CD4-positive, alpha-beta T cell treated with Interleukin-6 at 100 ng/mL for 8 hours (primary cell): ENCODE results near the gene TP53BP1.
"Not testable (repeated sequence)": the region's sequence is repeated elsewhere in the genome, so short reads cannot be mapped to it uniquely, and the experiment has no call there.

Experiments used
- DNase-seq: peaks from one replicate; pipeline ENCODE4 v3.0.0-alpha.2; 2020; ENCODE audit warnings: mixed read lengths, low spot score

TP53BP1 gene

DNA sequence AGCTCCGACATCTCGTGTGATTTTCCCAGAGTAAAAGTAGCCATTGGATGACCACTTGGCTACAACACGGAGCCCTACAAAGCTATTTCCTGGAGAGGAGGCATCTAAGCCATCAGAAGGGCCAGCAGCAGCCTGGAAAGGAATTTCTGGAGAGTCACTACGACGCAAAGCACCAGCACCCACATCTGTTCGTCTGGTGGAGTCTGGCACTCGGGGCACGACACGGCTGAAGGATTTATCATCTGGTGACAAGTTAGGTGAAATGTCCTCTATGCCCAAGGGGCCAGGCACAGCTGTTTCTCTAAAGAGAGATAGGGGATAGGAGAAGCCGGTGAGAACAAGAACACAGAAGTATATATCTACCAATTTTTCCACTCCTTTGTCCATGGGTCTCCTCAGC lies 72.5 kb downstream of the TP53BP1 start:
- no peak for DNase-seq

DNA sequence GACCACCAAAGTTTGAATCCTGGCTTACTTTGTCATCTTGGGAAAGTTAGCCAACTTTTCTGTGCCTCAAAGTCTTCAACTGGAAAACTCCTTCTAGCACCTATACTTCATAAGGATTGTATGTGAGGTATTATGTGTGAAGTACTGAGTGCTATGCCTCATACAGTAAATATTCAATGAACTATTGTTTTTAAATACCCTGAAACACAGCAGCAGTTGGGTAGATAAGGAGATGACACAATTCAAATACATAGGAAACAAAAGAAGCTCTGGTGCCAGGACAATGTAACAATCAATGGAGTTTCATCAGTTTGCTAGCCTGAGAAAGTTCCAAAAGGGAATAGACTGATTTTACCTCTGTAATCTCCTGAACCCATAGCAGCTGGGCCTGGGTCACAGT lies 78.8 kb downstream of the TP53BP1 start:
- DNase-seq, result no peak

DNA sequence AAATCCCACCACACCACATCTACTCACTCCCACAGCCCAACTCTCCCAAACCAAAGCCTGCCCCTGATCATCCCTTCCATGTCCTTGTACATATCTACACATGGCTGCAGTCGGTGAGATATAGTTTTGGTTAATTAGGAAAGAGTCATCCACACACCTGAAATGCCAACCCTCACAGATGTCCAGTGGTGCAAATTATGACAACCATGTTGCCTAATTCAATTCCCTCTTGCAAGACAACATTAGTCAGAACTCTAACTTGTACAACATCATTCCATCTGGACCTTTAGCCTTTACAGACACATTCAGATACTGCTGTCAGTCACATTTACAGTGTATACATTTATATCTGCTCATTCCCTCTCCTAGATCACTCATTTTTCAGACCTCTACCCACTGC lies 80.9 kb downstream of the TP53BP1 start:
- no peak for DNase-seq

DNA sequence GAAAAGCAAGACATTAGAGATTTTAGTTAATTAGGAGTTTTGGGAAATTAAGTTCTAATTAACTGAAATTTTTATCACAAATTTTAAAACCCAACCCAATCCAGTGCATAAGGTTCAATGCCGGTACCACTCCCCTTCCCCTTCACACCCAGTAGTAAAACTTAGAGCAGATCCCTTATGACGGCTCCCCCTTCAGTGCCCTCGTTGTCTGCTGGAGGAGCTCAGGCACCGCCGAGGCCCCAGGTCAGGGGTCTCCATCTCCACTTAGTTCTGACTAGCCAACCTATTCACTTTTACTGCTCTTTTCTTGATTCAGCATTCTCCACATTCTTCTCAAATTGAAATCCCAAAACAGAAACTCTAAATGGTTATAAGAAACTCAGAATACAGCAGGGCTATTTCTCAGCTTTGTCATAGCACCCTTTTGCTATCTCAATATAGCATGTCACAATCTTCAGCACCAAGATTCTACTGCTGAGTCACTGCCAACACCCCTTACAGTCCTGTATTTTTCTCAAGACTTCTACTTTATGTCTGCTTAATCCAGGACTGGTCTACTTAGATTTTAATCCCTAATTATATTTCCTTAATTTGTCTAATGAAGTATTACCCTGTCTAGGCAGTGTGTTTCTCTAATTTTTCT lies 82.3 kb downstream of the TP53BP1 start:
- DNase-seq, result no peak

DNA sequence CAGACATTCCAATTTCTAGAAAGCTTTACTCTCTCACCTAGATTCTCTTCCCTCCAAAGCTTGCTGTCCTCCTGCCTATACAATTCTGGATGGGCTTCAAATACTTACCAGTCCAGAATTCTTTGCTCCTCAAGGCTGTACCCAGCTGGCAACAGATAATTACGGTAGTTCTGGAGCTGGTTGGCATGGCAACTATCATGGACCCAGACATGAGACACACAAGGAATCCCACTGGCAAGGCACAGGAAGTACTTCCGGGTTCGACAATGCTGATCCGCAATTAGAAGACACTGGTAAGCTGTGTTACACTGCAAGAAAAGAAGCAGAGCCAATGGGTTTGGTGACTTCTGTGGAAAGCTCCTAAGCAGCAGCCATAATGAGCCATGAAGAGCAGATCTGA lies 84.2 kb downstream of the TP53BP1 start:
- no peak for DNase-seq

GRCh38 chr15:43406808-43407207 lies 86.1 kb downstream of the TP53BP1 start:
- no peak for DNase-seq

- DNase-seq, result no peak
These were observed 86.8 kb downstream of the TP53BP1 start for GRCh38 chr15:43406189-43406588.

DNA sequence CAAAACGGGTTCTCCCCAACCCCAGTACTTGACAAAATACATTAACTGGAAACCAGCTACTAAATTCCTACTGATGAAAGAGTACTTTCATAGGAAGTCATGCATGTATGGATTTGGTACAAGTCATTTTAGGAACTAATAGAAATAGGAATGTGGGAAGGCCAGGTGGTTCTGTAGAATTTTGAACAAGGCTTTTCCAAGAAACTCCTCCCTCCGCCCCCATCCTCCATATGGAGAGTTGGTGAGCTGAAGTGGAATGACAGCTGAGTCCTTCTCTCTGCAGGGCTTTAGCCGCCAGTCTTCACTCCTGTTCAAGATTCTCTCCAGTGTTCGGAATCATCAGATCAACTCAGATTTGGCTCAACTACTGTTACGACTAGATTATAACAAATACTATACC lies 88.8 kb downstream of the TP53BP1 start:
- no peak for DNase-seq

GRCh38 chr15:43403616-43404015 lies 89.3 kb downstream of the TP53BP1 start:
- no peak for DNase-seq

DNA sequence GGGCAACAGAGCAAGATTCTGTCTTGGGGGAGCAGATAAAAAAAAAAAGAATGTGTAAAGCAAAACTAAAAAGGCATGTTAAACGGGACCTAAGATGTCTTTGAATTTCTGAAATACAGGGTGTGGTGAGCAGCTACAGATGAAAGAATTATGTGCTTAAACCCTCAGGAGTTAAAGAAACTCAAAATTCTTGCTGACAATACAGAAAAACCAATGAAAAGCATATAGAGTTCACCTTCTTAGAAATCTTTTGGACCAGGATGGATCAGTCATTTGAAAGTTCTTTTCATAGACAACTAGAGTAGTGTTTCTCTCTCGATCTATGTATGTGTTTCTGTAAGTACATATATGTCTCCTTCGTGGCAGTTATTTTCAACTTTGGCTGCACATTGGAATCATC lies 90.7 kb downstream of the TP53BP1 start:
- DNase-seq, result no peak

- DNase-seq, result not testable (repeated sequence)
These were observed 99.4 kb downstream of the TP53BP1 start for GRCh38 chr15:43393592-43393991.

DNA sequence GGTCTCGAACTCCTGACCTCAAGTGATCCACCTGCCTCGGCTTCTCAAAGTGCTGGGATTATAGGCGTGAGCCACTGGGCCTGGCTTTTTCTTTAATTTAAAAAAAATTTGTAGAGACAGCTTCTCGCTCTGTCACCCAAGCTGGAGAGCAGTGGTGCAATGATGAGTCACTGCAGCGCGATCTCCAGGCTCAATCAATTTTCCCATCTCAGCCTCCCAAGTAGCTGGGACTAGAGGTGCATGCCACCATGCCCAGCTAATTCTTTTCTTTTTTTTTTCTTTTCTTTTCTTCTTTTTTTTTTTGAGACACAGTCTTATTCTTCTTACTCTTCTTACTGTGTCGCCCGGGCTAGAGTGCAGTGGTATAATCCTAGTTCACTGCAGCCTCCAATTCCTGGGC lies 102.2 kb downstream of the TP53BP1 start:
- no peak for DNase-seq

DNA sequence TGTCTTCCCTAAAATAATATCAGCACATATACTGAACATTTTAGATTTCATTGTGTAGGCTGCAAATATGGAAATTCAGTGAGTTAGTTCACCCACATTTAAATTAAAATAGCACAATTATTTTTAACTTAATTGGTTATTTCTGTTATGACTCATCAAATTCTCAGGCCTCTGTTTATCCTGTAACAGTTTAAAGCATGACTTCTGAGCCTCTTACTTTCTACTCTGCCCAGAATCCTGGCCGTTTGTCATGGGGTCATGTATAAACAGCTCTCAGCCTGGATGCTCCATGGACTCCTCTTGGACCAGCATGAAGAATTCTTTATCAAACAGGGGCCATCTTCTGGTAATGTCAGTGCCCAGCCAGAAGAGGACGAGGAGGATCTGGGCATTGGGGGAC lies 109.9 kb downstream of the TP53BP1 start:
- no peak for DNase-seq

GRCh38 chr15:43382310-43382709 lies 110.6 kb downstream of the TP53BP1 start:
- no peak for DNase-seq

- no peak for DNase-seq
These were observed 114.4 kb downstream of the TP53BP1 start for GRCh38 chr15:43378601-43379000.

- peak; percentile 25 for DNase-seq
These were observed 116.8 kb downstream of the TP53BP1 start for GRCh38 chr15:43376017-43376705.

DNA sequence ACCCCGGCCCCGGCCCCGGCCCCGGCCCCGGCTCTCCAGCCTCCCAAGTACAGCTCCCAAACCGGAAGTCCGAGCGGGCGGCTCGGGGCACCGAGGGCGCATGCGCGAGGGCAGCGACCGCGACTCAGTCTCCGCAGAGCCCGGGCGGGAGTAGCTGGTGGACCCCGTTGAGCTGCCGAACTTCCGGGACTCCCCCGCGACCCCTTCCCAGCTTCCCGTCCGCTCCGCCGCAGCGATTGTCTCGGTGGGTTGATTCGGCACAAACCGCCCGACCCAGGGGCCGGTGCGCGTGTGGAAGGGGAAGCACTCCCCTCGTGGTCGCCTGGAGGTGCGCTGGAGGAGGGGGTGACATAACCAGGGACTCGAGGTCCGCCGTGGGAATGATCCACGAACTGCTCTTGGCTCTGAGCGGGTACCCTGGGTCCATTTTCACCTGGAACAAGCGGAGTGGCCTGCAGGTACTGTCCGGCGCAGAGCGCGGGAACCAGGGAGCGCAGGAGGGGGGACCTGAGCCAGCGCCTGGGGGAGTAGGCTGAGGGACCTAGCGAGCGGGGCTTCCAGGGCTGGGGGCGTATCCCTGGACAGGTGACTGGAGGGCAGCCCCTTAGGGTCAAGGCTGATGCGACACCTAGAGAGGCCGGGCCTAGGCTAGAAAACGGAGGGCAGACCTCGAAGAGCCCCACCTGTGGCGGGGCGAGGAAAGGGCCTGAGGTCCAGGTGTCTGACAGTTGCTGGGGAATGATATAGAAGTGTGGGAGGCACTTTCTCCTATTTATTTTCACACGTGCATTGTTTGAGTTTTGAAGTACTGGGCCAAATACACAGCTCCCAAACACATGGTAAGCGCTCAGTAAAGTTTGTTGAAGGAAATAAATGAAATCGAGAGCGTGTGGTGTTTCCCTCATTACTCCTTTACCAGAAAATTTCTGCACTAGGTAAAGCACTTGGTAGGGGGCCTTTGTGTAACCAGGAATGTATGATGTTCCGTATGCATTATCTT lies 121.7 kb downstream of the TP53BP1 start, which contains the start of the genes TUBGCP4 and ZSCAN29:
Gene TUBGCP4, plus strand, starts transcription at position 127 of the 1,000 bp plus-strand sequence. Its CDS starts 254 bp downstream, at position 381.
Gene ZSCAN29, minus strand, starts transcription at position 69 of the 1,000 bp plus-strand sequence. CDS start 1,130 bp downstream, outside the sequence.
- DNase-seq, result peak; percentile 74

GRCh38 chr15:43370310-43370974 lies 122.5 kb downstream of the TP53BP1 start:
- DNase-seq, result no peak

- no peak for DNase-seq
These were observed 131.5 kb downstream of the TP53BP1 start for GRCh38 chr15:43361313-43361903.

- no peak for DNase-seq
These were observed 132.1 kb downstream of the TP53BP1 start for GRCh38 chr15:43360821-43361220.
